ENCODE data around the gene SFXN3.

Gene SFXN3

GRCh38 chr10:101031128-101031795, at the start of gene SFXN3, which contains the start of gene PDZD7:
SFXN3 (plus strand) TSS chr10:101031234; CDS start chr10:101034695, 3,461 bp downstream.
PDZD7 (minus strand) TSS chr10:101031129; CDS start chr10:101030219, 910 bp downstream.
- TF ChIP-seq CTCF (IDR thresholded peaks at IDR 0.05; ENCODE audit: low read depth, low read length, missing control alignments): no peak
- H3K4me3 ChIP-seq (replicated peaks; ENCODE audit: low read depth, low read length): peak within 1 kb of the TSS; percentile 48
- peak; percentile 72 for DNase-seq (ENCODE audit: extremely low read depth, low read depth)

- no peak for DNase-seq (ENCODE audit: extremely low read depth, low read depth)
- TF ChIP-seq CTCF (IDR thresholded peaks at IDR 0.05; ENCODE audit: low read depth, low read length, missing control alignments): no peak
- H3K4me3 ChIP-seq (replicated peaks; ENCODE audit: low read depth, low read length): no peak overlapping the region
Measured at GRCh38 chr10:100982916-100983830, 47.9 kb upstream of the SFXN3 start.

GRCh38 chr10:100983868-100984671, 47.0 kb upstream of the SFXN3 start:
- DNase-seq (ENCODE audit: extremely low read depth, low read depth): no peak
- no peak overlapping the region for H3K4me3 ChIP-seq (replicated peaks; ENCODE audit: low read depth, low read length)
- no peak for TF ChIP-seq CTCF (IDR thresholded peaks at IDR 0.05; ENCODE audit: low read depth, low read length, missing control alignments)

GRCh38 chr10:100984672-100985177, 46.3 kb upstream of the SFXN3 start:
- no peak overlapping the region for H3K4me3 ChIP-seq (replicated peaks; ENCODE audit: low read depth, low read length)
- TF ChIP-seq CTCF (IDR thresholded peaks at IDR 0.05; ENCODE audit: low read depth, low read length, missing control alignments): no peak
- DNase-seq (ENCODE audit: extremely low read depth, low read depth): no peak

GRCh38 chr10:100985336-100985735, 45.7 kb upstream of the SFXN3 start:
- H3K4me3 ChIP-seq (replicated peaks; ENCODE audit: low read depth, low read length): no peak overlapping the region
- DNase-seq (ENCODE audit: extremely low read depth, low read depth): no peak
- TF ChIP-seq CTCF (IDR thresholded peaks at IDR 0.05; ENCODE audit: low read depth, low read length, missing control alignments): no peak

- TF ChIP-seq CTCF (IDR thresholded peaks at IDR 0.05; ENCODE audit: low read depth, low read length, missing control alignments): no peak
- no peak for DNase-seq (ENCODE audit: extremely low read depth, low read depth)
- peak overlapping the region; percentile 84 for H3K4me3 ChIP-seq (replicated peaks; ENCODE audit: low read depth, low read length)
Measured at GRCh38 chr10:100986623-100986951, 44.4 kb upstream of the SFXN3 start.
